A673 (cell line): ENCODE measurements around the gene PML.

Experiments used
- CTCF ChIP-seq: fragments of 300-800, 200-600 bp; sonication (generic); conservative IDR thresholded peaks from 2 replicates; pipeline ENCODE4 v1.5.1; 2017; ENCODE audit warnings: low read depth, mild to moderate bottlenecking, antibody characterized with exemption, low read length, moderate library complexity, mixed read lengths
- EZH2 ChIP-seq: fragments of 200-600 bp; sonication (generic); IDR thresholded peaks from 2 replicates; pipeline ENCODE4 v1.6.1; 2017; ENCODE audit warnings: borderline replicate concordance, low read depth, mild to moderate bottlenecking, mixed read lengths, antibody characterized with exemption, low read length; ENCODE audit not compliant: poor library complexity, severe bottlenecking

DNA sequence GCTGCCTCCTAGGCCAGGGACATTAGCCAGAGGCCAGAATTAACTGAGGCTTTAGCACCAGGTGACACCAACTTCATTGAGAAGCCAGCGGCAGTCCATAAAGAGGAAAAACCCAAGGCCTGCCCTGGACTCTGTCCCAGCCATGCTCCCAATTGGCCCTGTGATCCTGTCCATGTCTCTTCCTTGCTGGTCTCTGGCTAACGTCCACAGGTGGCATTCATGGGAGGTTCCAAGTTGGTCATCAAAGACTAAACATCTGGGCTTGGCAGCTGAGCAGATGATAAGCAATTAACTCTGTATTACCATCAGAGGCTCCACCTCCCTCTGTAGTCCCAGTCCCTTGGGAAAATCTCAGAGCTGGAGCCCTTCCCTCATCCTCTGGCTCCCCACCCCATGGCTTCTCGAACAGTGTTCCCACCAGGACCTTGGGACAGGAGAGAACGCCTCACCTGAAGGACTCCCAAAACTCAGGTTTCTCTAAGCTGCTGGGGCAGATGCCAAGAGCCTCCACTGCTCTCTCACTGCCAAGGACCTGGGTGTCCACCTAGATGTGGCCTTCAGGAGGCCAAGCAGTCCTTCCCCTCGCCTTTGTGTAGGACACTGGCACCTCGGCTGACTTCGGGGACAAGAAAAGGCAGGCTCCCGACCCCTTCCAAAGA, 47.4 kb downstream of the PML start:
- TF ChIP-seq CTCF = no peak
- no peak for TF ChIP-seq EZH2
